ENCODE data around the gene THYN1.

GRCh38 chr11:134289167-134289566 lies 36.0 kb upstream of the THYN1 start:
- TF ChIP-seq, protein P1, sequence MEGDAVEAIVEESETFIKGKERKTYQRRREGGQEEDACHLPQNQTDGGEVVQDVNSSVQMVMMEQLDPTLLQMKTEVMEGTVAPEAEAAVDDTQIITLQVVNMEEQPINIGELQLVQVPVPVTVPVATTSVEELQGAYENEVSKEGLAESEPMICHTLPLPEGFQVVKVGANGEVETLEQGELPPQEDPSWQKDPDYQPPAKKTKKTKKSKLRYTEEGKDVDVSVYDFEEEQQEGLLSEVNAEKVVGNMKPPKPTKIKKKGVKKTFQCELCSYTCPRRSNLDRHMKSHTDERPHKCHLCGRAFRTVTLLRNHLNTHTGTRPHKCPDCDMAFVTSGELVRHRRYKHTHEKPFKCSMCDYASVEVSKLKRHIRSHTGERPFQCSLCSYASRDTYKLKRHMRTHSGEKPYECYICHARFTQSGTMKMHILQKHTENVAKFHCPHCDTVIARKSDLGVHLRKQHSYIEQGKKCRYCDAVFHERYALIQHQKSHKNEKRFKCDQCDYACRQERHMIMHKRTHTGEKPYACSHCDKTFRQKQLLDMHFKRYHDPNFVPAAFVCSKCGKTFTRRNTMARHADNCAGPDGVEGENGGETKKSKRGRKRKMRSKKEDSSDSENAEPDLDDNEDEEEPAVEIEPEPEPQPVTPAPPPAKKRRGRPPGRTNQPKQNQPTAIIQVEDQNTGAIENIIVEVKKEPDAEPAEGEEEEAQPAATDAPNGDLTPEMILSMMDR (IDR thresholded peaks at IDR 0.05 in 4 of 5, conservative IDR thresholded peaks at IDR 0.05 in 1 of 5) = no peak
- TF ChIP-seq POLR2A (IDR thresholded peaks at IDR 0.05) = no peak

All from gastrocnemius medialis (tissue), 4 donors.